ENCODE results near the gene FAM219B. TPM values are rescaled to one million over a fixed set of nuclear protein-coding genes. Genes with fewer than 3 reads are reported as not detected.

Gene FAM219B
- total and polyA plus RNA-seq, 2 donors from 2014 or later, result 41.7 to 76.5 TPM

- Histone ChIP-seq H3K9me3 (ENCODE audit: control insufficient read depth in 2 of 3, insufficient read depth in 1 of 3, low read length in 3 of 3) (no peaks in the 10 kb centered on the region), H3K9ac (ENCODE audit: low read length in 3 of 3) (peak overlapping the region; percentile 67 to 85 (median 82)), H3K27ac (ENCODE audit: low read depth in 2 of 2, low read length in 2 of 2) (peak overlapping the region; percentile 90 to 94), H3K27me3 (ENCODE audit: control insufficient read depth, insufficient read depth, low read length) (no peaks in the 10 kb centered on the region), H3K36me3 (ENCODE audit: control insufficient read depth in 2 of 3, insufficient read depth in 3 of 3, low read length in 3 of 3) (no peaks in the 10 kb centered on the region), H3K4me1 (ENCODE audit: control insufficient read depth in 2 of 3, insufficient read depth in 2 of 3, low read depth in 1 of 3, low read length in 3 of 3) (peaks cover 8 to 39% (median 34%) of the 10 kb centered on the region in 3 donors), H3K4me3 (ENCODE audit: low read length in 3 of 3) (peak overlapping the region; percentile 87 to 97 (median 93))
- no peak for TF ChIP-seq CTCF (IDR thresholded peaks at IDR 0.05; ENCODE audit: borderline replicate concordance, extremely low read depth, insufficient read depth)
- no peak for FAIRE-seq
- DNase-seq, result no peak
- intact Hi-C loops (cut with DNase I), result no loop called here
Observed at GRCh38 chr15:74872702-74873035, 34.0 kb downstream of the FAM219B start.

- peak overlapping the region in 2 of 3 donors; percentile 42 to 56 for H3K4me3 ChIP-seq (ENCODE audit: low read length in 3 of 3)
- H3K4me1 ChIP-seq (ENCODE audit: control insufficient read depth in 2 of 3, insufficient read depth in 2 of 3, low read depth in 1 of 3, low read length in 3 of 3), result peaks cover 8 to 47% (median 45%) of the 10 kb centered on the region in 3 donors
- TF ChIP-seq CTCF (IDR thresholded peaks at IDR 0.05; ENCODE audit: borderline replicate concordance, extremely low read depth, insufficient read depth), result no peak
- peak overlapping the region; percentile 81 to 82 for H3K27ac ChIP-seq (ENCODE audit: low read depth in 2 of 2, low read length in 2 of 2)
- no peak for FAIRE-seq
- DNase-seq, result no peak
- no peaks in the 10 kb centered on the region for H3K9me3 ChIP-seq (ENCODE audit: control insufficient read depth in 2 of 3, insufficient read depth in 1 of 3, low read length in 3 of 3)
- H3K27me3 ChIP-seq (ENCODE audit: control insufficient read depth, insufficient read depth, low read length), result no peaks in the 10 kb centered on the region
- H3K9ac ChIP-seq (ENCODE audit: low read length in 3 of 3), result peak overlapping the region in 2 of 3 donors; percentile 19 to 75
- no peaks in the 10 kb centered on the region for H3K36me3 ChIP-seq (ENCODE audit: control insufficient read depth in 2 of 3, insufficient read depth in 3 of 3, low read length in 3 of 3)
- intact Hi-C loops (cut with DNase I), result no loop called here
Observed at GRCh38 chr15:74870436-74871215, 36.0 kb downstream of the FAM219B start.

GRCh38 chr15:74869726-74870407 lies 36.8 kb downstream of the FAM219B start:
- Histone ChIP-seq H3K9ac (ENCODE audit: low read length in 3 of 3) (peak overlapping the region in 2 of 3 donors; percentile 19 to 75), H3K27me3 (ENCODE audit: control insufficient read depth, insufficient read depth, low read length) (no peaks in the 10 kb centered on the region), H3K4me3 (ENCODE audit: low read length in 3 of 3) (peak overlapping the region in 2 of 3 donors; percentile 39 to 56), H3K27ac (ENCODE audit: low read depth in 2 of 2, low read length in 2 of 2) (peak overlapping the region; percentile 81 to 82), H3K9me3 (ENCODE audit: control insufficient read depth in 2 of 3, insufficient read depth in 1 of 3, low read length in 3 of 3) (no peaks in the 10 kb centered on the region), H3K4me1 (ENCODE audit: control insufficient read depth in 2 of 3, insufficient read depth in 2 of 3, low read depth in 1 of 3, low read length in 3 of 3) (peaks cover 8 to 47% (median 45%) of the 10 kb centered on the region in 3 donors), H3K36me3 (ENCODE audit: control insufficient read depth in 2 of 3, insufficient read depth in 3 of 3, low read length in 3 of 3) (no peaks in the 10 kb centered on the region)
- DNase-seq, result peak in 3 of 5 donors; percentile 31 to 69 (median 47)
- no peak for FAIRE-seq
- intact Hi-C loops (cut with DNase I), result no loop called here
- no peak for TF ChIP-seq CTCF (IDR thresholded peaks at IDR 0.05; ENCODE audit: borderline replicate concordance, extremely low read depth, insufficient read depth)

Data from kidney (tissue), 14 donors.